ENCODE measurements around the gene SF3A1. TPM values are rescaled to one million over a fixed set of nuclear protein-coding genes. Genes with fewer than 3 reads are reported as not detected.

SF3A1 gene
- total RNA-seq, 4 donors from 2014 or later = 29.1 to 94.2 (median 63.3) TPM

GRCh38 chr22:30296833-30297232 is 59.9 kb downstream of the SF3A1 start:
- WGBS, 2 donors = 31 to 92% methylated on average over 2 to 3 of the region's 3 CpGs
- TF ChIP-seq POLR2A (IDR thresholded peaks at IDR 0.05) = no peak
- TF ChIP-seq, protein P1, sequence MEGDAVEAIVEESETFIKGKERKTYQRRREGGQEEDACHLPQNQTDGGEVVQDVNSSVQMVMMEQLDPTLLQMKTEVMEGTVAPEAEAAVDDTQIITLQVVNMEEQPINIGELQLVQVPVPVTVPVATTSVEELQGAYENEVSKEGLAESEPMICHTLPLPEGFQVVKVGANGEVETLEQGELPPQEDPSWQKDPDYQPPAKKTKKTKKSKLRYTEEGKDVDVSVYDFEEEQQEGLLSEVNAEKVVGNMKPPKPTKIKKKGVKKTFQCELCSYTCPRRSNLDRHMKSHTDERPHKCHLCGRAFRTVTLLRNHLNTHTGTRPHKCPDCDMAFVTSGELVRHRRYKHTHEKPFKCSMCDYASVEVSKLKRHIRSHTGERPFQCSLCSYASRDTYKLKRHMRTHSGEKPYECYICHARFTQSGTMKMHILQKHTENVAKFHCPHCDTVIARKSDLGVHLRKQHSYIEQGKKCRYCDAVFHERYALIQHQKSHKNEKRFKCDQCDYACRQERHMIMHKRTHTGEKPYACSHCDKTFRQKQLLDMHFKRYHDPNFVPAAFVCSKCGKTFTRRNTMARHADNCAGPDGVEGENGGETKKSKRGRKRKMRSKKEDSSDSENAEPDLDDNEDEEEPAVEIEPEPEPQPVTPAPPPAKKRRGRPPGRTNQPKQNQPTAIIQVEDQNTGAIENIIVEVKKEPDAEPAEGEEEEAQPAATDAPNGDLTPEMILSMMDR (IDR thresholded peaks at IDR 0.05) = no peak
- Histone ChIP-seq H3K27ac (peak overlapping the region; percentile 26 to 99 (median 75)), H3K27me3 (no peaks in the 10 kb centered on the region), H3K4me1 (peaks cover 54 to 100% (median 66%) of the 10 kb centered on the region in 3 donors), H3K36me3 (peaks cover 34 to 100% (median 38%) of the 10 kb centered on the region in 3 donors), H3K4me3 (no peak overlapping the region), H3K9me3 (no peaks in the 10 kb centered on the region)
- no peak for DNase-seq
- intact Hi-C loops (cut with DNase I) = no loop called here

- Histone ChIP-seq H3K4me1 (peaks cover 57 to 100% (median 66%) of the 10 kb centered on the region in 3 donors), H3K9me3 (no peaks in the 10 kb centered on the region), H3K4me3 (no peak overlapping the region), H3K27ac (peak overlapping the region in 3 of 4 donors; percentile 56 to 99 (median 94)), H3K27me3 (no peaks in the 10 kb centered on the region), H3K36me3 (peaks cover 34 to 99% (median 38%) of the 10 kb centered on the region in 3 donors)
- intact Hi-C loops (cut with DNase I) = no loop called here
- 86 to 89% methylated on average over 4 of the region's 4 CpGs for WGBS, 2 donors
- TF ChIP-seq POLR2A (IDR thresholded peaks at IDR 0.05) = no peak
- TF ChIP-seq, protein P1 (IDR thresholded peaks at IDR 0.05) = no peak
- DNase-seq = no peak
Measured at GRCh38 chr22:30296324-30296723, 60.4 kb downstream of the SF3A1 start.

DNA sequence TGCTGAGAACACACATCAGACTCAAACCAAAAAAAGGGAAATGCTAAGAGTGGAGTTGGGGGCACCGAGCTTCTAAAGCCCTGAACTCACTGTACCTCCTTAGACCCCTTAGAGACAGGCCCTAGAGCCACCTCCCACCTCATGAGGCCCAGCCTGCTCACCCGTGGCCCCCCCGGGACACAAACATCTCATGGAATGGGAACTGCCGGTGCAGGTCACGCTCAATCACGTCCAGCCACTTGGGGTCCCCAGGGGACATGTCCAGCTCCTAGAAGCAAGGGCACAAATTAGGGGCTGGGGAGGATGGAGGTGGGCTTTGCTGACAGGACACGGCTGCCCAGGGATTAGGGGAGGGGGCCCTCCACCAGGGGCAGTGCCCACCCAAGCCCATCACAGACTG is 61.1 kb downstream of the SF3A1 start:
- DNase-seq = no peak

GRCh38 chr22:30294830-30295229 is 61.9 kb downstream of the SF3A1 start:
- intact Hi-C loops (cut with DNase I) = no loop called here
- WGBS, 2 donors = 100% methylated on average over 6 of the region's 11 CpGs; no CpG with 5 or more reads in 1 of the 2 donors
- no peaks in the 10 kb centered on the region for H3K27me3 ChIP-seq
- H3K36me3 ChIP-seq = peaks cover 34 to 84% (median 38%) of the 10 kb centered on the region in 3 donors
- no peak overlapping the region for H3K4me3 ChIP-seq
- H3K9me3 ChIP-seq = no peaks in the 10 kb centered on the region
- peaks cover 72 to 100% (median 75%) of the 10 kb centered on the region in 3 donors for H3K4me1 ChIP-seq
- peak overlapping the region in 3 of 4 donors; percentile 9 to 99 (median 97) for H3K27ac ChIP-seq
- TF ChIP-seq POLR2A (IDR thresholded peaks at IDR 0.05) = no peak
- TF ChIP-seq, protein P1 (IDR thresholded peaks at IDR 0.05) = no peak
- no peak for DNase-seq

More for the DNA sequence above, 61.1 kb downstream of the SF3A1 start:
- intact Hi-C loops (cut with DNase I) = no loop called here
- Histone ChIP-seq H3K27me3 (no peaks in the 10 kb centered on the region), H3K9me3 (no peaks in the 10 kb centered on the region), H3K36me3 (peaks cover 34 to 91% (median 38%) of the 10 kb centered on the region in 3 donors), H3K27ac (peak overlapping the region in 2 of 4 donors; percentile 94 to 99), H3K4me1 (peaks cover 64 to 100% (median 68%) of the 10 kb centered on the region in 3 donors), H3K4me3 (no peak overlapping the region)
- TF ChIP-seq POLR2A (IDR thresholded peaks at IDR 0.05) = no peak
- TF ChIP-seq, protein P1 (IDR thresholded peaks at IDR 0.05) = no peak
- 25 to 70% methylated on average over 1 to 2 of the region's 7 CpGs for WGBS, 2 donors

DNA sequence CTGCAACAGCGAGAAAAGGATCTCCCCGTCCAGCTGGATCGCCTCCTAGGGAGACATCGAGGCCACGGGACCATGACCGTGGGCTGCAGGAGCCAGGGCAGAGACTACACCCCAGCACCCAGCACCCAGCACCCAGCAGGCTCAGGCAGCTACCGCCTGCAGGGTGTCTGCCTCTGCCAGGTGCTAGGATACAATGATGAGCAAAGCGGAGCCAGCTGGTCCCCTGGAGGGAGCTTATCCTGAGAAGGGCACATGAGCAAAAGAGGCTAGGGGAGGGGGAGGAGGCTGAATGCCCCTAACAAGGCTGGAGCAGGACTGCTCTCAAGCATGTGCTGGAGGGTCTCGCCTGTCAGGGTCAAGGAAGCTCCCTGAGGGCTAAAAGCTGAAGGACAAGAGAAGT is 62.6 kb downstream of the SF3A1 start:
- H3K9me3 ChIP-seq = no peaks in the 10 kb centered on the region
- 13 to 41% methylated on average over 1 to 2 of the region's 9 CpGs for WGBS, 2 donors
- peaks cover 34 to 76% (median 38%) of the 10 kb centered on the region in 3 donors for H3K36me3 ChIP-seq
- no peak overlapping the region for H3K4me3 ChIP-seq
- no peak for DNase-seq
- H3K4me1 ChIP-seq = peaks cover 69 to 94% (median 71%) of the 10 kb centered on the region in 3 donors
- TF ChIP-seq, protein P1 (IDR thresholded peaks at IDR 0.05) = no peak
- no peak for TF ChIP-seq POLR2A (IDR thresholded peaks at IDR 0.05)
- H3K27me3 ChIP-seq = no peaks in the 10 kb centered on the region
- H3K27ac ChIP-seq = peak overlapping the region in 3 of 4 donors; percentile 9 to 99 (median 97)
- intact Hi-C loops (cut with DNase I) = no loop called here

Measured in esophagus squamous epithelium (tissue), 5 donors.